Hematopoietic multipotent progenitor cell treated with erythropoietin and hydrocortisone succinate and interleukin-3 and kit ligand, for 17 days (in vitro differentiated cells): Measurements from ENCODE around the gene KCNC2.

ENCODE experiments used
- DNase-seq: peaks from one replicate; pipeline ENCODE4 v3.0.0-alpha.2; 2015; ENCODE audit warnings: low spot score

Gene KCNC2

GRCh38 chr12:75058228-75058627, 151.4 kb downstream of the KCNC2 start:
- DNase-seq: no peak

GRCh38 chr12:75048767-75049166, 160.9 kb downstream of the KCNC2 start:
- no peak for DNase-seq

GRCh38 chr12:75047885-75048525, 161.6 kb downstream of the KCNC2 start:
- no peak for DNase-seq

GRCh38 chr12:75042125-75042524, 167.5 kb downstream of the KCNC2 start:
- no peak for DNase-seq

GRCh38 chr12:75041472-75041871, 168.2 kb downstream of the KCNC2 start:
- DNase-seq: no peak

GRCh38 chr12:75020068-75020557, 189.5 kb downstream of the KCNC2 start:
- no peak for DNase-seq

GRCh38 chr12:75011120-75011519, 198.5 kb downstream of the KCNC2 start:
- no peak for DNase-seq

GRCh38 chr12:75007133-75007532, 202.5 kb downstream of the KCNC2 start:
- DNase-seq: no peak

GRCh38 chr12:75000120-75000519, 209.5 kb downstream of the KCNC2 start:
- no peak for DNase-seq

- no peak for DNase-seq
Observed at GRCh38 chr12:74999474-74999873, 210.2 kb downstream of the KCNC2 start.
